GM23248 (cell line): Measurements from ENCODE around the gene HOXC9.
A peak's percentile ranks its signal among the peaks of the same experiment; 100 is the strongest.

Experiments
- EZH2 ChIP-seq: fragments of 200-600 bp; sonication (generic); IDR thresholded peaks from 2 replicates; pipeline ENCODE4 v1.6.1; 2018; ENCODE audit warnings: antibody characterized with exemption, mild to moderate bottlenecking; ENCODE audit not compliant: insufficient read depth, poor library complexity, severe bottlenecking
- EZH2phosphoT487 ChIP-seq: fragments of 200-600 bp; sonication (generic); IDR thresholded peaks from 2 replicates; pipeline ENCODE4 v1.6.1; 2018; ENCODE audit warnings: antibody characterized with exemption, moderate library complexity, mild to moderate bottlenecking, low read depth; ENCODE audit not compliant: insufficient read depth

DNA sequence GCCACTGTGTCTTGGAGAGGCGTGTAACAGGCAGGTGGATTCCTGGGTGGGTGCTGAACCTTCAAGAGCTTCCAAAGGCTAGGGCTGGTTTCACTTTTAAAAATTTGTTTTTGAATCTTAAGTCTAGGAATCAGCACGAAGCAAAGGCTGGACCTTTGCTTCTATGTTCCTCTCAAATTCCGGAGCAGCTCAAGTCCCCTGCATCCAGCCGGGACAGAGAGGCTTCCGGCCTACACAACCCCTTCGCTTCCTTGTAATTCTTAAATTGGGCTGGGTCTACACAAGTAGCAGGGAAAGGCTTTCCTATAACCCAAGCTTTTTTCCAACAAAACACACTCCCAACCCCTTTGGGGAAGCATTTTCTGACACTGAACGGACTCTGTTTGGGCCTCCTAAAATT lies 37.0 kb upstream of the HOXC9 start:
- TF ChIP-seq EZH2 (peak; percentile 35), EZH2phosphoT487 (no peak)
